CD4-positive, alpha-beta T cell treated with Interleukin-2 at 100 ng/mL for 4 hours (primary cell): ENCODE results near the gene SMYD2.

Source experiments
- DNase-seq: peaks from one replicate; pipeline ENCODE4 v3.0.0-alpha.2; 2020; ENCODE audit warnings: low spot score

Gene SMYD2

GRCh38 chr1:214329470-214330220, 48.7 kb downstream of the SMYD2 start:
- DNase-seq: no peak

- DNase-seq: no peak
Observed at GRCh38 chr1:214330222-214330621, 49.3 kb downstream of the SMYD2 start.

- no peak for DNase-seq
Observed at GRCh38 chr1:214330715-214331114, 49.8 kb downstream of the SMYD2 start.

GRCh38 chr1:214331180-214331579, 50.2 kb downstream of the SMYD2 start:
- no peak for DNase-seq

GRCh38 chr1:214331827-214332423, 51.0 kb downstream of the SMYD2 start:
- DNase-seq: peak; percentile 58

GRCh38 chr1:214332946-214333798, 52.2 kb downstream of the SMYD2 start:
- peak; percentile 27 for DNase-seq

- DNase-seq: no peak
Observed at GRCh38 chr1:214335567-214335966, 54.6 kb downstream of the SMYD2 start.

GRCh38 chr1:214337015-214337414, 56.1 kb downstream of the SMYD2 start:
- no peak for DNase-seq

- DNase-seq: no peak
Observed at GRCh38 chr1:214337511-214337910, 56.6 kb downstream of the SMYD2 start.

- DNase-seq: no peak
Observed at GRCh38 chr1:214338212-214338611, 57.3 kb downstream of the SMYD2 start.

- DNase-seq: no peak
Observed at GRCh38 chr1:214341459-214341858, 60.5 kb downstream of the SMYD2 start.

- no peak for DNase-seq
Observed at GRCh38 chr1:214341932-214342331, 61.0 kb downstream of the SMYD2 start.

GRCh38 chr1:214342525-214342924, 61.6 kb downstream of the SMYD2 start:
- no peak for DNase-seq

GRCh38 chr1:214344897-214345296, 63.9 kb downstream of the SMYD2 start:
- DNase-seq: no peak

- no peak for DNase-seq
Observed at GRCh38 chr1:214349008-214349407, 68.0 kb downstream of the SMYD2 start.

- no peak for DNase-seq
Observed at GRCh38 chr1:214349781-214350180, 68.8 kb downstream of the SMYD2 start.

- no peak for DNase-seq
Observed at GRCh38 chr1:214351551-214352277, 70.8 kb downstream of the SMYD2 start.

GRCh38 chr1:214352838-214353237, 71.9 kb downstream of the SMYD2 start:
- no peak for DNase-seq

- no peak for DNase-seq
Observed at GRCh38 chr1:214354440-214355148, 73.6 kb downstream of the SMYD2 start.

GRCh38 chr1:214360116-214360515, 79.2 kb downstream of the SMYD2 start:
- DNase-seq: no peak

GRCh38 chr1:214360525-214361164, 79.7 kb downstream of the SMYD2 start:
- no peak for DNase-seq
